Measurements from ENCODE around the gene SF3A1.
"Not testable (repeated sequence)": the region's sequence is repeated elsewhere in the genome, so short reads cannot be mapped to it uniquely, and the experiment has no call there.

SF3A1 gene

GRCh38 chr22:30357236-30357570, 509 bp upstream of the SF3A1 start:
- TF ChIP-seq TAF1 (IDR thresholded peaks at IDR 0.05; ENCODE audit: low read depth, low read length) = no peak
- TF ChIP-seq POLR2A (IDR thresholded peaks at IDR 0.05; ENCODE audit: low read depth, low read length) = no peak
- TF ChIP-seq POU2F2 (IDR thresholded peaks at IDR 0.05; ENCODE audit: low read depth, low read length) = no peak
- TF ChIP-seq PAX5 (IDR thresholded peaks at IDR 0.05; ENCODE audit: insufficient read depth, low read length, severe bottlenecking) = no peak
- no peak for TF ChIP-seq SPI1 (IDR thresholded peaks at IDR 0.05; ENCODE audit: low read depth, low read length)
- no peak for TF ChIP-seq POLR2AphosphoS5 (IDR thresholded peaks at IDR 0.05; ENCODE audit: low read depth, low read length)
- FAIRE-seq = no peak
- peak; percentile 37 for DNase-seq (ENCODE audit: insufficient read length, low spot score)

DNA sequence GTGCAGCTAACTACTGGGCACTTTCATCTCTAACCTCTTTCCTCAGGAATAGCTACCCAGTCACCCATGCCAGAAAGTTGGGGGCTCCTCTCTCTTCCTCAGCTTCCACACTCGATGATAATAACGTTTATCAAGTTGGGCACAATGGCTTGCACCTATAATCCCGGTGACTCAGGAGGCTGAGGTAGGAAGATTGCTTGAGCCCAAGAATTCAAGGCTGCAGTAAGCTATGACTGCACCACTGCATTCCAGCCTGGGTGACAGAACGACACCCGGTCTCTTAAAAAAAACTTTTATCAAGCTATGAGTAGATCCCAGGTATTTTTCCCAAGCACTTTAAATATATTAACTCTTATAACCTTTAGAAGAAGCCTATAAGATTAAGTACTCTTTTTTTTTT, 2.0 kb downstream of the SF3A1 start:
- DNase-seq (ENCODE audit: insufficient read length, low spot score) (no peak), FAIRE-seq (no peak)
- TF ChIP-seq POLR2AphosphoS5 (IDR thresholded peaks at IDR 0.05; ENCODE audit: low read depth, low read length) (no peak), POLR2A (IDR thresholded peaks at IDR 0.05; ENCODE audit: low read depth, low read length) (no peak), POU2F2 (IDR thresholded peaks at IDR 0.05; ENCODE audit: low read depth, low read length) (no peak), PAX5 (IDR thresholded peaks at IDR 0.05; ENCODE audit: insufficient read depth, low read length, severe bottlenecking) (no peak), SPI1 (IDR thresholded peaks at IDR 0.05; ENCODE audit: low read depth, low read length) (no peak), TAF1 (IDR thresholded peaks at IDR 0.05; ENCODE audit: low read depth, low read length) (no peak)

DNA sequence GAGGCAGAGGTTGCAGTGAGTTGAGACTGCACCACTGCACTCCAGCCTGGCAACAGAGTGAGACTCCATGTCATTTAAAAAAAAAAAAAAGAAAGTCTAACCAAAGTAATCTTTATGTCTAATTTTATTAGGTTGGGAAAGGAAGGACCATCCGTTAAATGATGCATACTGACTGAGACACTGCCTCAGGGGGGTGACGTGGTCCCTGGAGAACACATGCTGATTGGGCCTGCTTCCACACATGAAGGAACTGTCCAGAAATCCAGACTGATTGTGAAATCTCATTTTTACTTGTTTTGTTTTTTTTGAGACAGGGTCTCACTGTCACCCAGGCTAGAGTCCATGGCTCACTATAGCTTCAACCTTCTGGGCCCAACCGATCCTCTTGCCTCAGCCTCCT, 5.5 kb downstream of the SF3A1 start:
- TF ChIP-seq POLR2AphosphoS5 (IDR thresholded peaks at IDR 0.05; ENCODE audit: low read depth, low read length) (no peak), PAX5 (IDR thresholded peaks at IDR 0.05; ENCODE audit: insufficient read depth, low read length, severe bottlenecking) (no peak), TAF1 (IDR thresholded peaks at IDR 0.05; ENCODE audit: low read depth, low read length) (no peak), SPI1 (IDR thresholded peaks at IDR 0.05; ENCODE audit: low read depth, low read length) (no peak), POU2F2 (IDR thresholded peaks at IDR 0.05; ENCODE audit: low read depth, low read length) (no peak), POLR2A (IDR thresholded peaks at IDR 0.05; ENCODE audit: low read depth, low read length) (no peak)
- DNase-seq (ENCODE audit: insufficient read length, low spot score) (no peak), FAIRE-seq (no peak)

- no peak for FAIRE-seq
- DNase-seq (ENCODE audit: insufficient read length, low spot score) = no peak
Measured at GRCh38 chr22:30348809-30349208, 7.9 kb downstream of the SF3A1 start.

DNA sequence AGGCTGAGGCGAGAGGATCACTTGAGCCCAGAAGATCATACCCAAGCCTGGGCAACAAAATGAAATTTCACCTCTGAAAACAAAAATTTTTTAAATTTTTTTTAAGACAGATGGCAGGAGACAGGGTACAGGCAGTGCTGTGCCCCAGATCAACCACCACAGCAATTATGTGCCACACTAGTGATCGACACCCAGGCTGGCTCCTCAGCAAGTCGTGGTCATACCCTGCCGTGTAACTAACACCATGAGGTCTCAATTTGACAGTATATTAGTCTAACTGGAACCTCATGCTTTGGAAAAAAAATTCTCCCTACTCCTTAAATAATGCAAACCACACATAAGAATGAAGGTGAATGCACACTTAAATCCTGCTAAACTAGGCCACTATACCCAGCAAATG, 8.3 kb downstream of the SF3A1 start:
- TF ChIP-seq POLR2A (IDR thresholded peaks at IDR 0.05; ENCODE audit: low read depth, low read length) (no peak), TAF1 (IDR thresholded peaks at IDR 0.05; ENCODE audit: low read depth, low read length) (no peak), POU2F2 (IDR thresholded peaks at IDR 0.05; ENCODE audit: low read depth, low read length) (no peak), PAX5 (IDR thresholded peaks at IDR 0.05; ENCODE audit: insufficient read depth, low read length, severe bottlenecking) (no peak), POLR2AphosphoS5 (IDR thresholded peaks at IDR 0.05; ENCODE audit: low read depth, low read length) (no peak), SPI1 (IDR thresholded peaks at IDR 0.05; ENCODE audit: low read depth, low read length) (no peak)
- peak; percentile 50 for FAIRE-seq
- no peak for DNase-seq (ENCODE audit: insufficient read length, low spot score)

More at GRCh38 chr22:30348809-30349208, 7.9 kb downstream of the SF3A1 start:
- TF ChIP-seq POU2F2 (IDR thresholded peaks at IDR 0.05; ENCODE audit: low read depth, low read length) (no peak), POLR2A (IDR thresholded peaks at IDR 0.05; ENCODE audit: low read depth, low read length) (no peak), TAF1 (IDR thresholded peaks at IDR 0.05; ENCODE audit: low read depth, low read length) (no peak), POLR2AphosphoS5 (IDR thresholded peaks at IDR 0.05; ENCODE audit: low read depth, low read length) (no peak), PAX5 (IDR thresholded peaks at IDR 0.05; ENCODE audit: insufficient read depth, low read length, severe bottlenecking) (no peak), SPI1 (IDR thresholded peaks at IDR 0.05; ENCODE audit: low read depth, low read length) (no peak)

DNA sequence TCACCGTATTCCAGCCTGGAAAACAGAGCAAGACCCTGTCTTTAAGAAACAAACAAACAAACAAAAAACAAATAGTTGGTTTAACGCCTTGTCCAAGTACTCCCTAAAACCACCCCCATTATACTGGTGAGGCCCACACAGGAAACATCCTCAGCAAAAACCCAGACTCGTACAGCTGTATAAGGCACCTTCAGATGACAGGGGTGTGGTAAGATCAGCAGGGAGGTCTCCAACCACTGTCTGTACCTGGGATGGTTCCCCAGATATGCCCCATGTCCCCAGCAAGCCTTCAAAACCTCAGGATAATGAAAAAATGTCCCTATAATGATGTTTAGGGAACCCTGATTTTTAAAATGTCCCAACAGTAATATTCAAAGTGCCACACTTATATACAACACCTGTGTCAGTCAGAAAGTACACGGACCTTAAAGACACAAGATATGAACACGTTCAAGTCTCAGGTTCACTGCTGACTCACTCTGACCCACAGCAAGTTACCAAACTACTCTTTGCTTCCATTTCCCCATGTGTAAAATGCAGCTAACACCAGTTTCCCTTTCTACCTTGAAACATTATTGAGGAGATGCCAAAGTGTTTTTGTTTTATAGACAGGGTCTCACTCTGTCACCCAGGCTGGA, 9.3 kb downstream of the SF3A1 start:
- no peak for TF ChIP-seq TAF1 (IDR thresholded peaks at IDR 0.05; ENCODE audit: low read depth, low read length)
- TF ChIP-seq POLR2AphosphoS5 (IDR thresholded peaks at IDR 0.05; ENCODE audit: low read depth, low read length) = no peak
- TF ChIP-seq POLR2A (IDR thresholded peaks at IDR 0.05; ENCODE audit: low read depth, low read length) = no peak
- TF ChIP-seq PAX5 (IDR thresholded peaks at IDR 0.05; ENCODE audit: insufficient read depth, low read length, severe bottlenecking) = no peak
- no peak for TF ChIP-seq SPI1 (IDR thresholded peaks at IDR 0.05; ENCODE audit: low read depth, low read length)
- TF ChIP-seq POU2F2 (IDR thresholded peaks at IDR 0.05; ENCODE audit: low read depth, low read length) = no peak
- DNase-seq (ENCODE audit: insufficient read length, low spot score) (no peak), FAIRE-seq (peak; percentile 45)

- no peak for TF ChIP-seq POLR2A (IDR thresholded peaks at IDR 0.05; ENCODE audit: low read depth, low read length)
- no peak for TF ChIP-seq POU2F2 (IDR thresholded peaks at IDR 0.05; ENCODE audit: low read depth, low read length)
- TF ChIP-seq PAX5 (IDR thresholded peaks at IDR 0.05; ENCODE audit: insufficient read depth, low read length, severe bottlenecking) = no peak
- TF ChIP-seq TAF1 (IDR thresholded peaks at IDR 0.05; ENCODE audit: low read depth, low read length) = no peak
- TF ChIP-seq SPI1 (IDR thresholded peaks at IDR 0.05; ENCODE audit: low read depth, low read length) = no peak
- TF ChIP-seq POLR2AphosphoS5 (IDR thresholded peaks at IDR 0.05; ENCODE audit: low read depth, low read length) = no peak
- FAIRE-seq = no peak
- no peak for DNase-seq (ENCODE audit: insufficient read length, low spot score)
Measured at GRCh38 chr22:30344447-30345200, 12.1 kb downstream of the SF3A1 start.

DNA sequence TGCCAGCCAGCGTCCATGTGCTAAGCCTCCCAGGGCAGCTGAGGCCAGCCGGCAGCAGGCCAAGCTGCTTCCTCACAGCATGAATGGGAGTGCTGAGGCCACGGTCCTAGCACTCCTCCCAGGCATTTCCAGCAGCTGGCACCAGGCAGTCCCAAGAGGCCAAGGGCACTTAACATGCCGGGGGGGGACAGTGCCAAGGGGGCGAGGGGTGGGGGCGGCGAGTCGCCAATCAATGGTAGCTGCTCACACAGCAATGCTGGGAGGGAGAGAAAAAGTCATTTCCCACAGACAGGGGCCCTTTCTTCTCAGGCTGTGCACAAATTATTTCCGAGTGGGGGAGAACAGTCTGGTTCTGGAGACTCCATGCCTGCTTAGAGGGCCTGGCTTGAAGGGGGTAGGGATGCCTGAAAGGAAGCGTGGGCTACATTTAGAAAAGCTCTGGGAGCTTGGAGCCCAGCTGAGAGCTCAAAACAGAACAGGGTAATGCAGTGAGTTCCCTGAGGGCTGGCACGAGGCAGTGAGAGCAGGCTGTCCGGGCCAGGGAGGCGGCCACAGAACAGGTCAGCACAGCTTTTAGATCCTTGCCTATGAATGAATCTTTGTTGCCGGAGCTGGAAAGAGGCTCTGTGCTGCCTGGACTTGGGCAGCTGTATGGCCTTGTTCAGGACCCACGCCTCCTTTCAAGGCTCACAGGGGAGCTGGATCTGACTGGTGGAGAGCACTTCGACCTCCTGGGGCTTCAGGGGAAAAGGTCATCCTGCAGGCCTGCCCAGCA, 15.6 kb downstream of the SF3A1 start:
- DNase-seq (ENCODE audit: insufficient read length, low spot score) (no peak), FAIRE-seq (no peak)
- TF ChIP-seq POLR2A (IDR thresholded peaks at IDR 0.05; ENCODE audit: low read depth, low read length) (no peak), PAX5 (IDR thresholded peaks at IDR 0.05; ENCODE audit: insufficient read depth, low read length, severe bottlenecking) (no peak), POU2F2 (IDR thresholded peaks at IDR 0.05; ENCODE audit: low read depth, low read length) (no peak), POLR2AphosphoS5 (IDR thresholded peaks at IDR 0.05; ENCODE audit: low read depth, low read length) (no peak), TAF1 (IDR thresholded peaks at IDR 0.05; ENCODE audit: low read depth, low read length) (no peak), SPI1 (IDR thresholded peaks at IDR 0.05; ENCODE audit: low read depth, low read length) (no peak)

- FAIRE-seq (no peak), DNase-seq (ENCODE audit: insufficient read length, low spot score) (no peak)
- no peak for TF ChIP-seq POU2F2 (IDR thresholded peaks at IDR 0.05; ENCODE audit: low read depth, low read length)
- TF ChIP-seq PAX5 (IDR thresholded peaks at IDR 0.05; ENCODE audit: insufficient read depth, low read length, severe bottlenecking) = no peak
- no peak for TF ChIP-seq SPI1 (IDR thresholded peaks at IDR 0.05; ENCODE audit: low read depth, low read length)
- no peak for TF ChIP-seq POLR2AphosphoS5 (IDR thresholded peaks at IDR 0.05; ENCODE audit: low read depth, low read length)
- no peak for TF ChIP-seq TAF1 (IDR thresholded peaks at IDR 0.05; ENCODE audit: low read depth, low read length)
- no peak for TF ChIP-seq POLR2A (IDR thresholded peaks at IDR 0.05; ENCODE audit: low read depth, low read length)
Measured at GRCh38 chr22:30338802-30339201, 17.9 kb downstream of the SF3A1 start.

DNA sequence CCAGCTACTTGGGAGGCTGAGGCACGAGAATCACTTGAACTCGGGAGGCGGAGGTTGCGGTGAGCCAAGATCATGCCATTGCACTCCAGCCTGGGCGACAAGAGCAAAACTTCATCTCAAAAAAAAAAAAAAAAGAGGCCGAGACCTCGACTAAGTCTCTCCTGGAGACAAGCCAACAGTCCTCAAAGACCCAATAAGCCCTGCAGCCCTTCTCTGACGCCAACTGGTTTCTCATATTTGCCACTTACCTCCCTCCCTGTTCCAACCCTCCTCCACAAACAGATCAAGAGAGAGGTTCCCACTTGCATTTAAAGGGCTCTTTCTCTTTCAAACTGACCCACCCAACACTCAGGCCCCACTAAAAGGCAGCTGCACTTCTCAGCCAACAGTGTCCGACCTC, 18.4 kb downstream of the SF3A1 start:
- DNase-seq (ENCODE audit: insufficient read length, low spot score); FAIRE-seq: not testable (repeated sequence)
